Prostate gland (tissue), 2 donors: Measurements from ENCODE around the gene PKNOX1. TPM values are rescaled to one million over a fixed set of nuclear protein-coding genes. Genes with fewer than 3 reads are reported as not detected.
A peak's percentile ranks its signal among the peaks of the same experiment; 100 is the strongest.
"Not testable (repeated sequence)": the region's sequence is repeated elsewhere in the genome, so short reads cannot be mapped to it uniquely, and the experiment has no call there.

Experiments used
- DNase-seq: peaks from one replicate; pipeline ENCODE4 v3.0.0-alpha.2; 2019; ENCODE audit warnings: low spot score
- H3K27ac ChIP-seq, 2 donors: fragments of 200-600 bp; sonication (generic); 2 replicates each; pipeline ENCODE4 v1.5.1; 2017 to 2019
- H3K27me3 ChIP-seq: fragments of 200-600 bp; sonication (generic); replicated peaks from 2 replicates; pipeline ENCODE4 v1.5.1; 2019; ENCODE audit not compliant: insufficient read depth
- H3K36me3 ChIP-seq, 2 donors: fragments of 200-600 bp; sonication (generic); 1 replicate in 1 of 2; 2 replicates in 1 of 2; pipeline versions ENCODE4 v1.5.1 to v1.8.1; 2017 to 2019
- H3K4me1 ChIP-seq: fragments of 200-600 bp; sonication (generic); replicated peaks from 2 replicates; pipeline ENCODE4 v1.5.1; 2019
- H3K4me3 ChIP-seq, 2 donors: fragments of 200-600 bp; sonication (generic); 2 replicates each; pipeline ENCODE4 v1.5.1; 2017 to 2019
- H3K9me3 ChIP-seq: fragments of 200-600 bp; sonication (generic); 2 replicates; pipeline ENCODE4 v1.5.1; 2017
- CTCF ChIP-seq, 4 experiments: fragments of 200-600 bp in 2 of 4; fragments of 450-650 bp in 2 of 4; sonication (generic) in 2 of 4; IDR thresholded peaks; 1 replicate in 3 of 4; 2 replicates in 1 of 4; pipeline ENCODE4 v1.5.1; 2016 to 2019; ENCODE audit warnings: antibody characterized with exemption in 4 of 4, mild to moderate bottlenecking in 2 of 4, moderate library complexity in 2 of 4
- POLR2A ChIP-seq: fragments of 450-650 bp; IDR thresholded peaks from one replicate; pipeline ENCODE4 v1.6.1; 2016; ENCODE audit warnings: antibody characterized with exemption, mild to moderate bottlenecking
- POLR2AphosphoS5 ChIP-seq: sonication (generic); formaldehyde crosslinking; IDR thresholded peaks from one replicate; pipeline ENCODE4 v1.6.1; 2017; ENCODE audit warnings: antibody characterized with exemption
- WGBS: methylation state at CpG from one replicate; pipeline ENCODE4 v1.1.5; 2018; 5-methylcytosine and 5-hydroxymethylcytosine counted together
- intact Hi-C: fragments of 100-400 bp; cut with DNase I; formaldehyde crosslinking; loops from one replicate; pipeline ENCODE4 v1.14.2; 2022
- total RNA-seq, 2 donors: library from RNA; depleted of rRNA; stranded (reverse); fragments of >200 nt; gene quantifications; one replicate each; pipeline ENCODE4 v1.1.0, GENCODE V29; 2016

PKNOX1 gene
- total RNA-seq, 2 donors from 2014 or later, result 38.0 to 42.4 TPM

DNA sequence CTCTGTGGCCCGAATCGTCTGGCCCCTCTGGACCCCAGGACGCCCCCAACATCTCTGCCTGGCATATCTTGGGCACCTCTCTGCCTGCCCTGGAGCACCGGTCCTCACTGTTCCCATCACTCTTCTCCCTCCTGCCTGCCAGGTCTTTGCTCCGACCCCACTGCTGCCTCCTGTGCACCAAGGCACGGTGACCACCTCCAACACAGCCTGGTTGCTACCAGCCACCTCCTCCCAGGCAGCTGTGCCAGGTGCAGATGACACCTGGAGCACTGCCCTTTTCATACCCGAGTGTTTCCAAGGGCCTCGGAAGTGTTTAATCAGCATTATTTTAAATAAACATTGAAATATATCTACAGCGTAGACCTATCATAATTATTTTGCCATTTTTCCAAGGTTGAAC lies 31.3 kb downstream of the PKNOX1 start:
- no peak overlapping the region for H3K4me3 ChIP-seq
- no peaks in the 10 kb centered on the region for H3K27me3 ChIP-seq
- H3K27ac ChIP-seq, result no peak overlapping the region
- no peak for DNase-seq
- no peaks in the 10 kb centered on the region for H3K36me3 ChIP-seq
- TF ChIP-seq POLR2A, result no peak
- no peak for TF ChIP-seq POLR2AphosphoS5
- no peak for TF ChIP-seq CTCF (IDR thresholded peaks at IDR 0.05)
- peaks cover 9% of the 10 kb centered on the region for H3K4me1 ChIP-seq
- WGBS, result 79% methylated on average over 9 of the region's 9 CpGs
- intact Hi-C loops, result no loop called here
- H3K9me3 ChIP-seq, result no peaks in the 10 kb centered on the region

DNA sequence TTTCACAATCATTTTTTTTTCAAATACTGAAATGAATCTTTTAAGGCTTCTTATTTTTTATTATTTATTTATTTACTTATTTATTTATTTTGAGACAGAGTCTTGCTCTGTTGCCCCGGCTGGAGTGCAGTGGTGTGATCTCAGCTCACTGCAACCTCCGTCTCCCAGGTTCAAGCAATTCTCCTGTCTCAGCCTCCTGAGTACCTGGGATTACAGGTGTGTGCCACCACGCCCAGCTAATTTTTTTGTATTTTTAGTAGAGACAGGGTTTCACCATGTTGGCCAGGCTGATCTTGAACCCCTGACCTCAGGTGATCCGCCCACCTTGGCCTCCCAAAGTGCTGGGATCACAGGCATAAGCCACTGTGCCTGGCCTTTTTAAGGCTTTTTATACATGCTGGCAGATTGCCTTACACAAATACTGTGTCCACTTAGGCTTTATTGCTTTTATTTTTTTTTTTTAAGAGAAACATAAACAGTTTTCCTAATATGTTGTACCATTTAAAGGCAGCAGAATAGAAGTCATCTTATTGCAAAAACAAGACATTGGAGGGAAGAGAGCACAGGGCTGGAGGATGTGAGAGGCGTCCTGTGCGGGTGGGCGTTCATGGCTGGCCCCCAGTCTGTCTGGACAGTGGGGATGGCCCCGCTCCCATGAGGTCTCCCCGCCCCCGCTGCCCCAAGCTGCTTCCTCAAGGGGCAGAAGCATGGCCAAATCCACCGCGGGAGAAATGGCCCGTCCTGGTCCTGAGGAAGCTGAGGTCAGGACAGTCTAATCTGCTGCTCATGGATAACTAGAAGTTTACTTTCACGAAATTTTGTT lies 31.9 kb downstream of the PKNOX1 start:
- DNase-seq, intact Hi-C loops, H3K36me3 ChIP-seq, H3K9me3 ChIP-seq, H3K27me3 ChIP-seq, H3K4me3 ChIP-seq, H3K4me1 ChIP-seq: not testable (repeated sequence)
- WGBS, result 30% methylated on average over 14 of the region's 14 CpGs
- peak overlapping the region; percentile 53 to 59 for H3K27ac ChIP-seq

GRCh38 chr21:43006874-43007208 lies 32.5 kb downstream of the PKNOX1 start:
- Histone ChIP-seq H3K36me3 (no peaks in the 10 kb centered on the region), H3K4me1 (peaks cover 9% of the 10 kb centered on the region), H3K27me3 (no peaks in the 10 kb centered on the region), H3K27ac (peak overlapping the region; percentile 53 to 59), H3K9me3 (no peaks in the 10 kb centered on the region), H3K4me3 (no peak overlapping the region)
- WGBS, result 26% methylated on average over 4 of the region's 4 CpGs
- TF ChIP-seq POLR2AphosphoS5, result peak; percentile 19
- no peak for TF ChIP-seq CTCF (IDR thresholded peaks at IDR 0.05)
- DNase-seq, result no peak
- intact Hi-C loops, result no loop called here

DNA sequence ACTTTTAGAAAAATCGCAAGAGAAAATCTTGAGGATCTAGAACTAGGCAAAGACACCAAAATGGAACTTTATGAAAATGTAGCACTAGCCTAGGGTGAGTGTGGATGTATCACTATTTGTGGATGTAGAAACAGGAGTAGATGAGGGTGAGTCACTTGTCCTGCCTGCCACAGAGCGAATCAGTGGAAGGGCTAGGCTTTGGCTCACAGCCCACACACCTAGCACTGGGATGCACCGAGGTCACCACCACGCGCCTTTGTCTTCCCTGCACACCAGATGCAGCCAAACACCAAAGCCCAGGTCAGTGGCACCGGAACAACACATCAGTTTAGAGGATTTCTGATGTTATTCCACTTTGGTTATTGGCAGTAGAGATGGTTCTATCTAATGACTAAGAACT lies 38.2 kb downstream of the PKNOX1 start:
- TF ChIP-seq CTCF (IDR thresholded peaks at IDR 0.05), result no peak
- TF ChIP-seq POLR2A, result no peak
- TF ChIP-seq POLR2AphosphoS5, result no peak
- H3K27me3 ChIP-seq, result no peaks in the 10 kb centered on the region
- WGBS, result 85% methylated on average over 6 of the region's 6 CpGs
- intact Hi-C loops, result no loop called here
- no peaks in the 10 kb centered on the region for H3K36me3 ChIP-seq
- H3K27ac ChIP-seq, result no peak overlapping the region
- H3K4me1 ChIP-seq, result no peaks in the 10 kb centered on the region
- no peaks in the 10 kb centered on the region for H3K9me3 ChIP-seq
- DNase-seq, result no peak
- H3K4me3 ChIP-seq, result no peak overlapping the region

DNA sequence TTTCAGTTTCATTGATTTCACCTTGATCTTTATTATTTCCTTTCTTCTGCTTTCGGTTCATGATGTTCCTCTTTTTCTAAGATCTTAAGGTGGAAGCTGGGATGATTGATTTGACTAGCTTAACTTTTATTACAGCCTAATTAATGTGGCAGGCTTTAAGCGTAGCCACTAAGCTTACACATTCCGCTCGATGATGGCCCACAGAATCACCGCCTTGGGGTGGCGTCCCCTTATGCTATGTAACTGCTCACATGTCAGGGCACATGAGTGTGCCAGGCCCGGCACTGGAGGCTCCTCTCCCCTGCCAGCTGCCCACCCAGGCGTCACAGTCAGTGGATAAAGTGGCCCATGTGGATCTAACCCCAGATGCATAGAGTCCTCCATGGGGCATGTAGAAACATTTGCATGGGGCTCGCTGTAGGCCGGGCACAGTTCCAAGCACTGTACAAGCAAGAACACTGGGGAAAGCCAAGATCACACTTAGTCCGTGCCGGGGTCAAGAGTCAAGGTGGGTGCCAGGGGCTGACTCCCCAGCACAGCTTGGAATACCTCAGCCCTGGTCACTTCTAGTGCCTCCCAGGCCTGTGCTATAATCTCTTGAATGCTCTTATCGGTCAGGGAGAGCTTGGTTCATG lies 41.7 kb downstream of the PKNOX1 start:
- Histone ChIP-seq H3K27me3 (no peaks in the 10 kb centered on the region), H3K4me1 (no peaks in the 10 kb centered on the region), H3K27ac (no peak overlapping the region), H3K36me3 (no peaks in the 10 kb centered on the region), H3K9me3 (no peaks in the 10 kb centered on the region), H3K4me3 (no peak overlapping the region)
- 83% methylated on average over 11 of the region's 13 CpGs for WGBS
- TF ChIP-seq POLR2AphosphoS5 (no peak), POLR2A (no peak), CTCF (IDR thresholded peaks at IDR 0.05) (no peak)
- DNase-seq, result no peak
- intact Hi-C loops, result no loop called here
